Measurements from ENCODE around the gene KLF6.

DNA sequence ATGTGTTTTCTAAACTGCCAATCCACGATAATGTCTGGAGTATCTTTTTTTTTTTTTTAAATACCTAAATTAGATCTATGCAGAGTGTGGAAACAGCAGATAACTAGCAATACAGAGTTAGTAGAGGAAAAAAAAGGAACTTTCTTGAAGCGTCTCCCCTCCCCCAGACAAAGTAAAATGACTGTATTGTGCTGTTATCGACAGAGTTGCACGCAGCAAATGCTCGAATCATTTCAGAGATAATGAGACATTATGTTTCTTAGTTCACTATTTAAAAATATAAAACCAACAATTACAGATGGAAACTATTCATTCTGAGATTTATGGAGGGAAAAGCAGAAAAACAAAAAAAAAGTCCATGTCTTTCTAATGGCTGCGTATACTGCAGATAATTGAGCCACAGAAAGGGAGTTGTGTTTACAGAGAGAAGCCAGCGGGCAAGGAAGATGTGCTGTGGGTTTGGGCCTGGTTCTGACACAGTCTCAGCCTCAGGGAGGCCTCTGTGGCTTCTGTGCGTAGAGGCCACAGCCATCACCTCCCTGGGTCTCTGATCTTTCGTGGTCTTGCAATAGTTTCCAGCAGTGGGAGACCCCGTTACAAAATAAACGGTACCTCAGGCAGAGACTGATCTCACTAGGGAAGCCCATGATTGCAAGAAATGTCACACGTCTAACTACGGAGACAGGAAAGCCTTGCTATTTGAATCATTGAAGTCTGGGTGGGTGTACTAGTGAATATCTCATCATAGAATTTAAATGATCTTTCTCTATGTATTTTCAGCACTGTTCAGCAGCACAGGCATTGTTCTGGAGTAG, 19.1 kb upstream of the KLF6 start:
- TF ChIP-seq, protein P1, sequence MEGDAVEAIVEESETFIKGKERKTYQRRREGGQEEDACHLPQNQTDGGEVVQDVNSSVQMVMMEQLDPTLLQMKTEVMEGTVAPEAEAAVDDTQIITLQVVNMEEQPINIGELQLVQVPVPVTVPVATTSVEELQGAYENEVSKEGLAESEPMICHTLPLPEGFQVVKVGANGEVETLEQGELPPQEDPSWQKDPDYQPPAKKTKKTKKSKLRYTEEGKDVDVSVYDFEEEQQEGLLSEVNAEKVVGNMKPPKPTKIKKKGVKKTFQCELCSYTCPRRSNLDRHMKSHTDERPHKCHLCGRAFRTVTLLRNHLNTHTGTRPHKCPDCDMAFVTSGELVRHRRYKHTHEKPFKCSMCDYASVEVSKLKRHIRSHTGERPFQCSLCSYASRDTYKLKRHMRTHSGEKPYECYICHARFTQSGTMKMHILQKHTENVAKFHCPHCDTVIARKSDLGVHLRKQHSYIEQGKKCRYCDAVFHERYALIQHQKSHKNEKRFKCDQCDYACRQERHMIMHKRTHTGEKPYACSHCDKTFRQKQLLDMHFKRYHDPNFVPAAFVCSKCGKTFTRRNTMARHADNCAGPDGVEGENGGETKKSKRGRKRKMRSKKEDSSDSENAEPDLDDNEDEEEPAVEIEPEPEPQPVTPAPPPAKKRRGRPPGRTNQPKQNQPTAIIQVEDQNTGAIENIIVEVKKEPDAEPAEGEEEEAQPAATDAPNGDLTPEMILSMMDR (IDR thresholded peaks at IDR 0.05): no peak
- TF ChIP-seq POLR2A (IDR thresholded peaks at IDR 0.05): no peak

All from right lobe of liver (tissue), 4 donors.